Measurements from ENCODE around the gene RUSF1. TPM values are rescaled to one million over a fixed set of nuclear protein-coding genes. Genes with fewer than 3 reads are reported as not detected.

The RUSF1 gene
- polyA plus RNA-seq, 3 donors = 10.3 to 45.1 (median 11.8) TPM

GRCh38 chr16:31531096-31531495 lies 22.9 kb upstream of the RUSF1 start:
- Histone ChIP-seq H3K4me1 (ENCODE audit: control insufficient read depth in 1 of 2, insufficient read depth in 2 of 2, low read length in 2 of 2) (no peaks in the 10 kb centered on the region), H3K4me2 (replicated peaks; ENCODE audit: extremely low read depth, low read length, poor library complexity, severe bottlenecking) (no peak overlapping the region), H3K9me3 (replicated peaks in 1 of 2; ENCODE audit: control insufficient read depth in 1 of 2, insufficient read depth in 1 of 2, low read length in 2 of 2) (no peaks in the 10 kb centered on the region), H3K79me2 (ENCODE audit: insufficient read depth, low read length) (no peaks in the 10 kb centered on the region), H3K36me3 (replicated peaks in 1 of 2; ENCODE audit: control insufficient read depth in 1 of 2, insufficient read depth in 2 of 2, low read length in 2 of 2) (no peaks in the 10 kb centered on the region), H3K27me3 (ENCODE audit: control insufficient read depth in 2 of 2, insufficient read depth in 2 of 2, low read length in 2 of 2) (peaks cover 30 to 52% of the 10 kb centered on the region in 2 donors), H4K20me1 (ENCODE audit: insufficient read depth, low read length) (no peaks in the 10 kb centered on the region), H3K9ac (ENCODE audit: insufficient read depth, low read length, poor library complexity, severe bottlenecking) (no peak overlapping the region), H2AFZ (ENCODE audit: insufficient read depth, low read depth, low read length, poor library complexity, severe bottlenecking) (no peak overlapping the region), H3K27ac (ENCODE audit: low read depth in 1 of 2, low read length in 2 of 2) (no peak overlapping the region), H3K4me3 (replicated peaks in 1 of 3; ENCODE audit: low read depth in 2 of 3, low read length in 3 of 3) (no peak overlapping the region)
- H3K27me3 Mint-ChIP-seq (ENCODE audit: low read depth in 3 of 3) = peaks cover 41 to 44% (median 42%) of the 10 kb centered on the region in 3 donors
- H3K4me1 Mint-ChIP-seq = peaks cover 9% of the 10 kb centered on the region
- peaks cover 0 to 17% (median 0%) of the 10 kb centered on the region in 7 donors for H3K9me3 Mint-ChIP-seq
- no peak overlapping the region for H3K4me3 Mint-ChIP-seq
- DNase-seq = no peak
- H3K27ac Mint-ChIP-seq = no peak overlapping the region
- WGBS (ENCODE audit: insufficient coverage) = 100% methylated on average over 1 of the region's 1 CpG
- no peaks in the 10 kb centered on the region for H3K36me3 Mint-ChIP-seq
- no peak for TF ChIP-seq CTCF (IDR thresholded peaks at IDR 0.05)
- intact Hi-C loops (cut with micrococcal nuclease) = loop anchor here in 1 of 2 donors (10.0 kb wide), 1 partner anchor 154 kb away; no protein-coding TSS in a partner anchor

GRCh38 chr16:31530405-31530804 lies 22.2 kb upstream of the RUSF1 start:
- peaks cover 24 to 45% of the 10 kb centered on the region in 2 donors for H3K27me3 ChIP-seq (ENCODE audit: control insufficient read depth in 2 of 2, insufficient read depth in 2 of 2, low read length in 2 of 2)
- H2AFZ ChIP-seq (ENCODE audit: insufficient read depth, low read depth, low read length, poor library complexity, severe bottlenecking) = no peak overlapping the region
- H3K79me2 ChIP-seq (ENCODE audit: insufficient read depth, low read length) = no peaks in the 10 kb centered on the region
- H3K36me3 ChIP-seq (replicated peaks in 1 of 2; ENCODE audit: control insufficient read depth in 1 of 2, insufficient read depth in 2 of 2, low read length in 2 of 2) = no peaks in the 10 kb centered on the region
- DNase-seq = no peak
- intact Hi-C loops (cut with micrococcal nuclease) = loop anchor here in 1 of 2 donors (10.0 kb wide), 1 partner anchor 154 kb away; no protein-coding TSS in a partner anchor
- Mint-ChIP-seq H3K27ac (no peak overlapping the region), H3K36me3 (no peaks in the 10 kb centered on the region), H3K4me1 (peaks cover 6% of the 10 kb centered on the region), H3K4me3 (no peak overlapping the region), H3K9me3 (peaks cover 0 to 17% (median 0%) of the 10 kb centered on the region in 7 donors), H3K27me3 (ENCODE audit: low read depth in 3 of 3) (peaks cover 34 to 37% (median 35%) of the 10 kb centered on the region in 3 donors)
- no peaks in the 10 kb centered on the region for H3K4me1 ChIP-seq (ENCODE audit: control insufficient read depth in 1 of 2, insufficient read depth in 2 of 2, low read length in 2 of 2)
- H3K4me2 ChIP-seq (replicated peaks; ENCODE audit: extremely low read depth, low read length, poor library complexity, severe bottlenecking) = no peak overlapping the region
- no peaks in the 10 kb centered on the region for H3K9me3 ChIP-seq (replicated peaks in 1 of 2; ENCODE audit: control insufficient read depth in 1 of 2, insufficient read depth in 1 of 2, low read length in 2 of 2)
- TF ChIP-seq CTCF (IDR thresholded peaks at IDR 0.05) = no peak
- no peak overlapping the region for H3K27ac ChIP-seq (ENCODE audit: low read depth in 1 of 2, low read length in 2 of 2)
- H4K20me1 ChIP-seq (ENCODE audit: insufficient read depth, low read length) = no peaks in the 10 kb centered on the region
- no CpG with 5 or more reads among the region's 5 CpGs for WGBS (ENCODE audit: insufficient coverage)
- H3K9ac ChIP-seq (ENCODE audit: insufficient read depth, low read length, poor library complexity, severe bottlenecking) = no peak overlapping the region
- no peak overlapping the region for H3K4me3 ChIP-seq (replicated peaks in 1 of 3; ENCODE audit: low read depth in 2 of 3, low read length in 3 of 3)

Data from CD14-positive monocyte (primary cell).